ENCODE data around the gene PITPNC1. TPM values are rescaled to one million over a fixed set of nuclear protein-coding genes. Genes with fewer than 3 reads are reported as not detected.
"Not testable (repeated sequence)": the region's sequence is repeated elsewhere in the genome, so short reads cannot be mapped to it uniquely, and the experiment has no call there.

Gene PITPNC1
- total RNA-seq: 40.7 and 42.9 TPM in 2 replicates

DNA sequence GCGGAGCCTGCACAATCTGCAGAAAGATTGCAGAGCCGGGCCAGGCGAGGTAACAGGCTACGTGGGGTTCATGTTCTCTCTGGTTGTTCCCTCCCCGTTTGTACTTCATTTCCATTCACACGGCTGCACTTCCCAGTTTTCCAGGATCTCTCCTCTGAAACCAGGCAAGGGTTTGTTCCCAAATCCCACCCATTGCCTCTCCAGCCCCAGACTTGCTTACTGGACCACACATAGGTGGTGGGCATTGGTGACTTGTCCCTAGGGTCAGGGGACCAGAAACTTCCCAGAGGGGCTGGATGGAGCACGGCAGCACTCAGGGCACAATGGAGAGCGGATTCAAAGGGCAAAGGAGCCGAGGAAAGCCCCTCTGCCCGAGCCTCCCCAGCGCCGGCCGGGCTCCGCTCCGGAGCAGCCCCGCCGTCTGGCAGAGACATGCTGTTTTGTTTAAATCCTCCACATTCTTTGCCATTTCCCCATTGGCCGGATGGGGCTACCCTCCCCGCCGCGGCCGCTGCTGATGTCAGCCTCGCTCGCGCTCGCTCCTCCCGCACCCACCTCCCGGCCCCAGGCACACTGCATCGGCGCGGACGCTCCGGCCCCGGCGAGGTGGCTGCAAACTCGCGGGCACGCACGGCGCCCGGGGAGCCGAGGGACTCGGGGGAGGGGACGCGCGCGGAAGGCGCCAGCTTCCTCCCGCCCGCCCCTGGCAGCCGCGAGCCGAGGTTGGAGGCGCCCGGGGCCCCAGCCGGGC lies at the start of gene PITPNC1:
TSS of gene PITPNC1 (plus strand) at position 545 of the 751 bp plus-strand sequence.
- intact Hi-C loops (cut with micrococcal nuclease): loop anchor here (1.0 to 5.0 kb wide), 6 partner anchors 13 to 805 kb away; partner anchors contain the start of gene BPTF

DNA sequence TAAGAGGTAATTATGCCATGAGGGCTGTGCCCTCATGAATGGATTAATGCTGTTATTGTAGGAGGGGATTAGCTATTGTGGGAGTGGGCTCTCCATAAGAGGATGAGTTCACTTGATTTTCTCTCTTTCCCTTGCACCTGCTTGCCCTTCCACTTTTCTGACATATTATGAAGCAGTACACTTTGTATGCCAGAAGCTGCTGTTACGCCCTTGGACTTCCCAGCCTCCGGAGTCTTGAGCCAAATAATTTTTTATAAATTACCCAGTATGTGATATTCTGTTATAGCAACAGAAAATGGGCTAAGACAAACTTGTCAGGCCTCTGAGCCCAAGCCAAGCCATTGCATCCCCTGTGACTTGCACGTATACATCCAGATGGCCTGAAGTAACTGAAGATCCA lies 49.1 kb upstream of the PITPNC1 start:
- intact Hi-C loops (cut with micrococcal nuclease): no loop called here

DNA sequence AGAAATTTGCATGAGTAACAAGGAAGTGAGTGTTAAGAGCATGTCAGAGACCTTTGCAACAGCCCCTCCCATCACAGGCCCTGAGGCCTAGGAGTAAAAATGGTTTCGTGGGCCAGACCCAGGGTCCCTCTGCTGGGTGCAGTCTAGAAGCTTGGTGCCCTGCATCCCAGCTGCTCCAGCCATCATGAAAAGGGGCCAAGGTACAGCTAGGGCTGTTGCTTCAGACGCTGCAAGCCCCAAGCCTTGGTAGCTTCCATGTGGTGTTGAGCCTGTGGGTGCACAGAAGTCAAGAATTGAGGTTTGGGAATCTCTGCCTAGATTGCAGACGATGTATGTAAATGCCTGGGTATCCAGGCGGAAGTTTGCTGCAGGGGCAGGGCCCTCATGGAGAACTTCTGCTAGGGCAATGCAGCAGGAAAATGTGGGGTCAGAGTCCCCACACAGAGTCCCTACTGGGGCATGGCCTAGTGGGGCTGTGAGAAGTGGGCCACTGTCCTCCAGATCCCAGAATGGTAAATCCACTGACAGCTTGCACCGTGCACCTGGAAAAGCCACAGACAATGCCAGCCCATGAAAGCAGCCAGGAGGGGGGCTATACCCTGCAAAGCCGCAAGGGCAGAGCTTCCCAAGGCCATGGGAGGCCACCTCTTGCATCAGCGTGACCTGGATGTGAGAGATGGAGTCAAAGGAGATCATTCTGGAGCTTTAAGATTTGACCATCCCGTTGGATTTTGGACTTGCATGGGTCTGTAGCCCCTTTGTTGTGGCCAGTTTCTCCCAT lies 45.5 kb upstream of the PITPNC1 start:
- intact Hi-C loops (cut with micrococcal nuclease): not testable (repeated sequence)

DNA sequence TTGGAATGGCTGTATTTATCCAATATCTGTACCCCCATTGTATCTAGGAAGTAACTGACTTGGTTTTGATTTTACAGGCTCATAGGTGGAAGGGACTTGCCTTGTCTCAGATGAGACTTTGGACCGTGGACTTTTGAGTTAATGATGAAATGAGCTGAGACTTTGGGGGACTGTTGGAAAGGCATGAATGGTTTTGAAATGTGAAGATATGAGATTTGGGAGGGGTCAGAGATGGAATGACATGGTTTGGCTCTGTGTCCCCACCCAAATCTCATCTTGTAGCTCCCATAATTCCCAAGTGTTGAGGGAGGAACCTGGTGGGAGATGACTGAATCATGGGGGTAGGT lies 44.9 kb upstream of the PITPNC1 start:
- intact Hi-C loops (cut with micrococcal nuclease): not testable (repeated sequence)

GRCh38 chr17:67335245-67335835 lies 41.7 kb upstream of the PITPNC1 start:
- intact Hi-C loops (cut with micrococcal nuclease): no loop called here

DNA sequence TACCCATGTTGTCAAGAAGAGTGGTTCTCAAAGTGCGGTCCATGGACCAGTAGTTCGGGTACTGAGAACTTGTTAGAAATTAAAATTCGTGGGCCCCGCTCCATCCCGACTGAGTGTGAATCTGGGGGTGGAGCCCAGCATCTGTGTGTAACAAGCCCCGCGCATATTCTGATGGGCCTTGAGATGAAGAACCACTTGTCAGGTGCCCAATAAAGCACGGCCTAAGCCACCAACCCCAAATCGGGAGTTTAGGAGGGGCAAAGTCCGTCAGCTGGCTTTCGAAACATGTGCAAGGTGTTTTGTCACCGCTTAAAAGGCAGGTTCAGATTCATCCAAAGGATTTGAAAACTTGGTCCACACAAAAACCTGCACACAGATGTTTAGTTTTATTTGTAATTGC lies 40.2 kb upstream of the PITPNC1 start:
- intact Hi-C loops (cut with micrococcal nuclease): no loop called here

- intact Hi-C loops (cut with micrococcal nuclease): not testable (repeated sequence)
These were observed 38.7 kb upstream of the PITPNC1 start for GRCh38 chr17:67338353-67338752.

DNA sequence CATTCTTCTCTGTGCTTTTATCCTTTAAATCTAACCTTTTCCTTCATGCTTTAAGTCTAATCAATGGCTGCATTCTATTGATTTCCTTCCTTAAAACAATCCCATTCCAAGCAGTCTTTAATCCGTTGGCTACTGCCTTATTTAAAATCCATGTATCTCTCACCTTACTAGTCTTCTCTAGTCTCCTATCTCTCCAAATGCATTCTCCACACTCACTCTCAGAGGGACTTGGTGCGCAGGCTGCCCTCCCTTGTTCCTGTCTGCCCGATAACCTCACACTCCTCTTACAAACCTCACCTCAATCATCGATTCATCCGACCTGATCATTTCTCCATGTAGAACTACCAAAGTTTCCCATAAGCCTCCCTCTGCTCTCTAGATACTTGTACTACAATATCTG lies 33.8 kb upstream of the PITPNC1 start:
- intact Hi-C loops (cut with micrococcal nuclease): no loop called here

GRCh38 chr17:67347826-67348225 lies 29.3 kb upstream of the PITPNC1 start:
- intact Hi-C loops (cut with micrococcal nuclease): no loop called here

DNA sequence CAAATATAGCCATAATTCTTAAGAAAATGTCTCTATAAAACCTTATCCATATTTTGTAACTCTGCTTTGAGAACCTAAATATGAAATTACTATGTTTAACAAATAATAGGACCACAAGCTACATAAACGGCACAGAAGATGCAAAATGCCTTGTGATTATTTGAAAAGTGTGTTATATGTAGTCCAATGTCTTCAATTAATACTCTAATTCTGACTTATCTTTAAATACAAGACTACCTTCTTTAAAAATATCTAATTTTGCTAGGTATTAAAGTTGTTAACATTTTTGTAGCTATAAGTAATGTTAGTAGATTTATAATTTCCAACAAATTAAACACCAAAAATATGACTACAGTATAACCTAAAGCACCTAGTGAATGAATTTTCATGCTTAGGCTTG lies 27.7 kb upstream of the PITPNC1 start:
- intact Hi-C loops (cut with micrococcal nuclease): no loop called here

- intact Hi-C loops (cut with micrococcal nuclease): no loop called here
These were observed 23.9 kb upstream of the PITPNC1 start for GRCh38 chr17:67353161-67353560.

DNA sequence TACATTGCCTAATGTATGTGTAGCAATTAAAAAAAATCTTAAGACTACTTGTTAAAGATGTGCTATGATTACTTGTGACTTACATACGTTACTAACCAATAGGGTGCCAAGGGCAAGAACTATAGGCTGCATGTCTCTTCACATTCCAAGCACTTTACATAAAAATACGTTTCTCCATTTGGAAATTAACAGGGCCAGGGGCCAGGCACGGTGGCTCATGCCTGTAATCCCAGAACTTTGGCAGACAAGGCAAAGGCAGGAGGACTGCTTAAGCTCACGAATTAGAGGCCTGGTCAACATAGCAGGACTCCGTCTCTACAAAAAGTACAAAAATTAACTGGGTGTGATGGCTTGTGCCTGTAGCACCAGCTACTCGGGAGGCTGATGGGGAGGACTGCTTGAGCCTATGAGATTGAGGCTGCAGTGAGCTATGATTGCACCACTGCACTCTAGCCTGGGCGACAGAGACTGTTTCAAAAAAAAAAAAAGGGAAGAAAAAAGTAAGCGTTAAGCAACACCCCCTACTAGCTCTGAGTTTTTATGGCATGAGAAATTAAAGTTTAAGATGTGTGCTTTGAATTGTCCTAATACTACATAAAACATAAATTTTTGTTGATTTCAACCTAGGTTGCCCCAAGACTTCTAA lies 23.0 kb upstream of the PITPNC1 start:
- intact Hi-C loops (cut with micrococcal nuclease): no loop called here

- intact Hi-C loops (cut with micrococcal nuclease): loop anchor here (1.0 to 2.0 kb wide), 2 partner anchors 8 to 138 kb away; partner anchors contain the start of gene PSMD12
These were observed 18.5 kb upstream of the PITPNC1 start for GRCh38 chr17:67358612-67359011.

DNA sequence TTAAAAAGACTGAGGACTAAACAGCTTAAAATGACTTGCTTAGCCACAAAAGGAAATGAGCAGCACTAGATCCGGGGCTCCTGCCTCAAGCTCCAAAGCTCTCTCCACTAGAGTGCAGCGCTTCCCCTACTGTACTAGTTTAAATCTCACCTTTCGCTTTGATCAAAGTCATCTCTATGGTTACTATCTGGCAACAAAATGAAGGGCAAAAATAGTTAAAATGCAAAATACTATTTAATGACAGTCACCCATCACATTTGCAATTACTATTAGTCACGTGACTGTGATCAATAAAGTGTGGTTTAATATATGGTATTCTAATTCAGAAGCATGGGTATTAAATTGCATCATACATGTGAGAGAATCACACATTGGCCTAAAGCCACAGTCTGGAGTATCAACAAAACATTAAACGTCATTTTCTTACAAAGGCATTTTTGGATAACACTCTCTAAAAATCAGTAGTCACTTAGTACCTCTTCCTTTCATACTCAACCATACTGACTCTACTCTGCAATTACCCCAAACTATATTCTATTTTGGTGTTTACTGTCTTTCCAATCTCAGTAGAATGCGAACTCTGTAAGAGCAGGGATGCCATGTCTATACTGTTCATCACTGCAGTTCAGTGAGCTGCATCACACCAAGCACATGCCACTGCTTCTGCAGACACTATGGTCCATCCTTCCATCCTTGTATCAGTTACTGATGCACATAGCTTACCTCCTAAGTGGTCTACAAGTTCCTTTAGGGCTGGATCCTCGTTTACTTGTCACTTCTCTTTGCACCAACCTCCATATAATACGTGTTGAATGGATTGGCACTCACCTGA lies 16.9 kb upstream of the PITPNC1 start:
- intact Hi-C loops (cut with micrococcal nuclease): loop anchor here (1.0 to 10.0 kb wide), 4 partner anchors 139 to 1965 kb away; partner anchors contain the start of gene ABCA5

DNA sequence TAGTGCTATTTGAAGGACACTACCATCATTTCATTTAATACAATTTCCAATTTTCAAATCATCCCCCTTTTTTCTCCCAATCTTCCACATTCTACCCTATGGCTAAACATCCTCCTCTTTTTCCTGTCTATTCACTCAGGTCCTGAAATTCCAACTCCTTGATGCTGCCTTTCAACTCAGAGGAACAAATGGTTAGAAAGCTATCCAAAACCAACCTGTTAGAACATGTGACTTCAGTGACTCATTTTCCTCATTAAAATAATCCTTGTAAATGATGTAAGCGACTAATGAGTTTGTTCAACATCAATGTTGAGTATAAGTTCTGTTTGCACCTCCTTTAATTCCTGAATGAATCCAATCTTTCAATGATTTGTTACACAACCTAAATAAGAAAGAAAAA lies 16.2 kb upstream of the PITPNC1 start:
- intact Hi-C loops (cut with micrococcal nuclease): loop anchor here (1.0 to 10.0 kb wide), 3 partner anchors 328 to 1964 kb away; partner anchors contain the start of gene ABCA5

DNA sequence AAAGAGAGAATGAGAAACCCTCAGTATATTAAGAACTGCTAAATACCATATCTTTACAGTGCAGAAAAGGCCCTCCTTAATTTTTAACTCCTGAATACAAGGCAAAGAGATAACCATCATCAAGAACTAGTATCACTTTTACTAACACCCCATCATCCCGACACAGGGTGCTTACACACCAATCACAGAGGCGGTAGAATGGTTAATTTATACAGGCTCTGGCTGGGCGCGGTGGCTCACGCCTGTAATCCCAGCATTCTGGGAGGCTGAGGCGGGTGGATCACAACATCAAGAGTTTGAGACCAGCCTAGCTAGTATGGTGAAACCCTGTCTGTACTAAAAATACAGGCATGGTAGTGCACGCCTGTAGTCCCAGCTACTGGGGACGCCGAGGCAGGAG lies 14.9 kb upstream of the PITPNC1 start:
- intact Hi-C loops (cut with micrococcal nuclease): loop anchor here (5.0 to 10.0 kb wide), 2 partner anchors 1100 to 1963 kb away; partner anchors contain the start of gene ABCA5

- intact Hi-C loops (cut with micrococcal nuclease): loop anchor here (2.0 to 10.0 kb wide), 4 partner anchors 672 to 1960 kb away; partner anchors contain the start of genes ABCA5 and KPNA2
These were observed 12.0 kb upstream of the PITPNC1 start for GRCh38 chr17:67364847-67365737.

DNA sequence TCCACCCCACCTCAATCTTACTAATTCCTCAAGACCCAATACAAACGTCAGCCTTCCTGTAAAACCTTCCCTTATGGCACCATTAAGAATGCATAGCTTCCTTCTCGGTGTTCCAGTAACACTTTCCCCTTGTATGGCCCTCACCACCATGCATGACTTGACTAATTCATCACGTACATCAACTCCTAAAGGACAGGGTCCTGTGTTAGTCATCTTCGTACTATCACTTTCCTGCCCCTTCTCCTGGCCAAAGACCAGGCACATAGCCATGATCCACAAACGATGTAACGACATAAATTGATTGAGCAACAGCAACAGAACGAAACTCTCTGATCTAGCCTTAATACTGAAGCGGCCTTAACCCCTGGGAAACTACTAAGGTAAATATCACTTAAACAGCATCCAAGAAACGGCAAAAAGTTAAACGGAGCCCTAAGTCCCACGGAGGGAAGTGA lies 11.3 kb upstream of the PITPNC1 start:
- intact Hi-C loops (cut with micrococcal nuclease): loop anchor here (1.0 to 10.0 kb wide), 8 partner anchors 7 to 1959 kb away; partner anchors contain the start of genes ABCA5, HELZ, KPNA2 and NOL11
